Endothelial cell of umbilical vein (primary cell): ENCODE results near the gene SPIRE1. TPM values are rescaled to one million over a fixed set of nuclear protein-coding genes. Genes with fewer than 3 reads are reported as not detected.

Experiments used
- BruUV-seq: library from RNA; stranded (reverse); fragments of 400-500 nt; replicated peaks from 2 replicates; lab custom pipeline; 2021; lab: Mats Ljungman, UMichigan
- CTCF ChIA-PET: fragments of 300-600, 350-600 bp; sonication (Branson Sonifier 250); formaldehyde crosslinking; loops from one replicate; lab custom pipeline; 2021; ENCODE audit warnings: antibody characterized with exemption, inconsistent platforms; lab: Charles Lee
- POLR2A ChIA-PET: fragments of 300-600, 350-600 bp; sonication (Branson Sonifier 250); formaldehyde crosslinking; loops from one replicate; lab custom pipeline; 2021; ENCODE audit warnings: antibody characterized with exemption, inconsistent platforms; lab: Charles Lee
- DNase-seq: peaks from one replicate; pipeline ENCODE4 v3.0.0-alpha.2; 2011; ENCODE audit warnings: low read depth, low spot score
- FAIRE-seq: peaks from 2 replicates; lab custom pipeline; 2011; peaks lifted over from hg19 to GRCh38; lab: Jason Lieb, UNC
- H2AFZ ChIP-seq: 2 replicates; pipeline ENCODE4 v1.6.0; 2012; ENCODE audit warnings: low read depth, low read length, control low read depth, inconsistent platforms
- H3K27ac ChIP-seq: 2 replicates; pipeline ENCODE4 v1.5.1; 2011; ENCODE audit warnings: low read depth, mild to moderate bottlenecking, control low read depth, low read length, moderate library complexity; ENCODE audit not compliant: insufficient read depth
- H3K27me3 ChIP-seq, 2 experiments: 2 replicates each; pipeline versions ENCODE4 v1.6.0 to v1.6.1; 2011; ENCODE audit warnings: low read length in 2 of 2, mixed read lengths in 1 of 2; ENCODE audit not compliant: control insufficient read depth in 2 of 2, insufficient read depth in 2 of 2
- H3K36me3 ChIP-seq, 2 experiments: 2 replicates in 1 of 2; 3 replicates in 1 of 2; pipeline ENCODE4 v1.5.1; 2011; ENCODE audit warnings: low read length in 2 of 2, mild to moderate bottlenecking in 1 of 2, moderate library complexity in 1 of 2; ENCODE audit not compliant: control insufficient read depth in 2 of 2, insufficient read depth in 2 of 2; ENCODE audit errors: extremely low read depth in 1 of 2
- H3K4me1 ChIP-seq: 3 replicates; pipeline ENCODE4 v1.5.1; 2011; ENCODE audit warnings: mild to moderate bottlenecking, low read length; ENCODE audit not compliant: control insufficient read depth, insufficient read depth; ENCODE audit errors: extremely low read depth
- H3K4me2 ChIP-seq: 2 replicates; pipeline ENCODE4 v1.6.1; 2011; ENCODE audit warnings: low read length, control low read depth, mixed read lengths; ENCODE audit not compliant: insufficient read depth
- H3K4me3 ChIP-seq, 3 experiments: fragments of 200-600 bp in 1 of 3; sonication (generic), shearing (Covaris generic) in 1 of 3; replicated peaks in 1 of 3; 2 replicates each; pipeline ENCODE4 v1.5.1; 2011 to 2016; ENCODE audit warnings: control low read depth in 3 of 3, low read length in 3 of 3, mild to moderate bottlenecking in 2 of 3, inconsistent platforms in 1 of 3, low read depth in 1 of 3, moderate library complexity in 1 of 3; ENCODE audit not compliant: insufficient read depth in 1 of 3
- H3K79me2 ChIP-seq: 2 replicates; pipeline ENCODE4 v1.6.0; 2012; ENCODE audit warnings: low read length, inconsistent platforms; ENCODE audit not compliant: control insufficient read depth, insufficient read depth
- H3K9ac ChIP-seq: replicated peaks from 2 replicates; pipeline ENCODE3; 2011; ENCODE audit warnings: low read length, control low read depth; ENCODE audit not compliant: insufficient read depth; ENCODE audit errors: extremely low read depth
- H3K9me1 ChIP-seq: replicated peaks from 3 replicates; pipeline ENCODE4 v1.6.0; 2011; ENCODE audit warnings: mild to moderate bottlenecking, low read length; ENCODE audit not compliant: control insufficient read depth, insufficient read depth; ENCODE audit errors: extremely low read depth
- H3K9me3 ChIP-seq: replicated peaks from 2 replicates; pipeline ENCODE4 v1.5.1; 2012; ENCODE audit warnings: low read length, inconsistent platforms; ENCODE audit not compliant: control insufficient read depth, insufficient read depth
- H4K20me1 ChIP-seq: replicated peaks from 2 replicates; pipeline ENCODE3; 2011; ENCODE audit warnings: mild to moderate bottlenecking, low read length; ENCODE audit not compliant: control insufficient read depth, insufficient read depth; ENCODE audit errors: extremely low read depth
- CTCF ChIP-seq, 2 donors: IDR thresholded peaks; 1 replicate in 1 of 2; 2 replicates in 1 of 2; pipeline ENCODE4 v1.5.1; 2011; ENCODE audit warnings: low read length in 2 of 2, mild to moderate bottlenecking in 2 of 2, moderate library complexity in 2 of 2, control low read depth in 1 of 2, inconsistent platforms in 1 of 2, low read depth in 1 of 2; ENCODE audit not compliant: insufficient read depth in 1 of 2; ENCODE audit errors: extremely low read depth in 1 of 2
- EZH2 ChIP-seq: IDR thresholded peaks from 2 replicates; pipeline ENCODE4 v1.6.1; 2012; ENCODE audit warnings: borderline replicate concordance, low read depth, mild to moderate bottlenecking, moderate library complexity, low read length, inconsistent platforms; ENCODE audit not compliant: severe bottlenecking
- FOS ChIP-seq: IDR thresholded peaks from 2 replicates; pipeline ENCODE4 v1.6.1; 2011; ENCODE audit warnings: mild to moderate bottlenecking, low read length, moderate library complexity, borderline replicate concordance; ENCODE audit not compliant: insufficient read depth
- GATA2 ChIP-seq: IDR thresholded peaks from 2 replicates; pipeline ENCODE4 v1.7.0; 2011; ENCODE audit warnings: low read depth, mild to moderate bottlenecking, moderate library complexity, mixed read lengths, low read length; ENCODE audit not compliant: insufficient read length, insufficient read depth
- JUN ChIP-seq: IDR thresholded peaks from 2 replicates; pipeline ENCODE4 v1.6.1; 2011; ENCODE audit warnings: borderline replicate concordance, low read depth; ENCODE audit not compliant: insufficient read length, insufficient read depth
- MAX ChIP-seq: IDR thresholded peaks from 2 replicates; pipeline ENCODE4 v1.6.1; 2011; ENCODE audit not compliant: insufficient read depth, insufficient read length
- MYC ChIP-seq: IDR thresholded peaks from one replicate; pipeline ENCODE4 v1.6.1; 2011; ENCODE audit warnings: mild to moderate bottlenecking, low read depth, low read length
- POLR2A ChIP-seq: IDR thresholded peaks from 2 replicates; pipeline ENCODE4 v1.6.1; 2012; ENCODE audit warnings: low read depth, mild to moderate bottlenecking, control low read depth, low read length
- POLR2AphosphoS5 ChIP-seq: IDR thresholded peaks from 2 replicates; pipeline ENCODE4 v1.6.1; 2012; ENCODE audit warnings: low read depth, mild to moderate bottlenecking, control low read depth, low read length, moderate library complexity; ENCODE audit not compliant: insufficient read depth
- dilution Hi-C: fragments of 300-500 bp; cut with MboI; formaldehyde crosslinking; loops from one replicate; pipeline ENCODE4 v1.15.0; 2019; ENCODE audit warnings: low sequenced_read_pairs; ENCODE audit not compliant: extremely low pct_ligation_motif_present
- intact Hi-C: fragments of 100-400 bp; cut with micrococcal nuclease; formaldehyde crosslinking; loops from one replicate; pipeline ENCODE4 v1.10.0; 2022
- polyA plus RNA-seq, 4 experiments: library from polyadenylated mRNA; depleted of rRNA in 3 of 4; stranded (reverse) in 3 of 4; unstranded in 1 of 4; fragments of >200 nt; gene quantifications; 2 replicates each; pipeline versions ENCODE4 v1.2.1 to v1.2.3, GENCODE V29; 2011 to 2012; ENCODE audit warnings: missing spikeins in 1 of 4
- total RNA-seq: library from RNA; stranded (reverse); gene quantifications from 2 replicates; pipeline ENCODE4 v1.2.3, GENCODE V29; 2021

SPIRE1 gene
- total and polyA plus RNA-seq, 2 donors (not counting 3 experiments of a cell fraction or from before 2014, with no cell fraction given): 13.1 to 44.0 TPM

- no peak for FAIRE-seq
- dilution Hi-C loops: no loop called here
These were observed 201.5 kb downstream of the SPIRE1 start for GRCh38 chr18:12456441-12456840.

More at GRCh38 chr18:12456441-12456840, 201.5 kb downstream of the SPIRE1 start:
- ChIA-PET CTCF (no interaction called here), POLR2A (no interaction called here)
- TF ChIP-seq POLR2A: no peak
- no peak for TF ChIP-seq POLR2AphosphoS5
- no peak for TF ChIP-seq MAX
- TF ChIP-seq JUN: no peak
- no peak for TF ChIP-seq CTCF (IDR thresholded peaks at IDR 0.05; ENCODE audit: extremely low read depth in 1 of 2, insufficient read depth in 1 of 2, low read depth in 1 of 2, low read length in 2 of 2)
- TF ChIP-seq FOS: no peak
- TF ChIP-seq MYC: no peak
- no peak for TF ChIP-seq GATA2
- no peak for TF ChIP-seq EZH2
- no peak overlapping the region for H3K27ac ChIP-seq
- H3K27me3 ChIP-seq: no peaks in the 10 kb centered on the region
- no peaks in the 10 kb centered on the region for H3K9me1 ChIP-seq
- H3K79me2 ChIP-seq: peaks cover 1% of the 10 kb centered on the region
- H3K9ac ChIP-seq: no peak overlapping the region
- H4K20me1 ChIP-seq: no peaks in the 10 kb centered on the region
- no peak for DNase-seq
- no TSS peak for BruUV-seq
- no peak overlapping the region for H3K4me3 ChIP-seq
- H3K36me3 ChIP-seq: peaks cover 3 to 12% of the 10 kb centered on the region in 2 experiments
- no peak overlapping the region for H3K4me2 ChIP-seq
- no peaks in the 10 kb centered on the region for H3K9me3 ChIP-seq
- intact Hi-C loops: no loop called here
- peaks cover 29% of the 10 kb centered on the region for H3K4me1 ChIP-seq
- H2AFZ ChIP-seq: no peak overlapping the region
